ENCODE measurements around the gene ZSCAN32.
A peak's percentile ranks its signal among the peaks of the same experiment; 100 is the strongest.

ZSCAN32 gene

GRCh38 chr16:3400779-3401688 lies at the start of gene ZSCAN32, which contains the start of gene ZNF174:
Gene ZSCAN32 (minus strand): TSS chr16:3401004. CDS start chr16:3397557, 3,447 bp downstream.
Gene ZNF174 (plus strand): TSS chr16:3401215. CDS start chr16:3402005, 790 bp downstream.
- DNase-seq (ENCODE audit: low spot score): peak; percentile 98

- DNase-seq (ENCODE audit: low spot score): no peak
Observed at GRCh38 chr16:3444032-3444388, 43.2 kb upstream of the ZSCAN32 start.

- DNase-seq (ENCODE audit: low spot score): peak; percentile 94
Observed at GRCh38 chr16:3443108-3444031, 42.6 kb upstream of the ZSCAN32 start, which contains the start of the genes NAA60 and ZNF597. Gene NAA60 (plus strand): TSS chr16:3443680. CDS start chr16:3476228, 32,548 bp downstream. Gene ZNF597 (minus strand): TSS chr16:3443504. CDS start chr16:3443153, 351 bp downstream.

GRCh38 chr16:3439637-3440036 lies 38.8 kb upstream of the ZSCAN32 start:
- no peak for DNase-seq (ENCODE audit: low spot score)

GRCh38 chr16:3434373-3434772 lies 33.6 kb upstream of the ZSCAN32 start:
- DNase-seq (ENCODE audit: low spot score): no peak

GRCh38 chr16:3431779-3432219 lies 31.0 kb upstream of the ZSCAN32 start:
- DNase-seq (ENCODE audit: low spot score): no peak

- no peak for DNase-seq (ENCODE audit: low spot score)
Observed at GRCh38 chr16:3413730-3414379, 13.1 kb upstream of the ZSCAN32 start.

- no peak for DNase-seq (ENCODE audit: low spot score)
Observed at GRCh38 chr16:3408561-3409197, 7.9 kb upstream of the ZSCAN32 start.

GRCh38 chr16:3401719-3402397 lies 1.1 kb upstream of the ZSCAN32 start:
- no peak for DNase-seq (ENCODE audit: low spot score)

GRCh38 chr16:3400446-3400778 lies 392 bp downstream of the ZSCAN32 start:
- no peak for DNase-seq (ENCODE audit: low spot score)

- DNase-seq (ENCODE audit: low spot score): no peak
Observed at GRCh38 chr16:3389663-3390338, 11.0 kb downstream of the ZSCAN32 start.

- DNase-seq (ENCODE audit: low spot score): no peak
Observed at GRCh38 chr16:3388325-3388724, 12.5 kb downstream of the ZSCAN32 start.

- DNase-seq (ENCODE audit: low spot score): no peak
Observed at GRCh38 chr16:3383045-3383448, 17.8 kb downstream of the ZSCAN32 start.

- DNase-seq (ENCODE audit: low spot score): no peak
Observed at GRCh38 chr16:3377917-3378316, 22.9 kb downstream of the ZSCAN32 start.

GRCh38 chr16:3375680-3376079 lies 25.1 kb downstream of the ZSCAN32 start:
- DNase-seq (ENCODE audit: low spot score): no peak

GRCh38 chr16:3369073-3369472 lies 31.7 kb downstream of the ZSCAN32 start:
- DNase-seq (ENCODE audit: low spot score): no peak

- peak; percentile 94 for DNase-seq (ENCODE audit: low spot score)
Observed at GRCh38 chr16:3364774-3365427, 35.9 kb downstream of the ZSCAN32 start.

GRCh38 chr16:3363793-3364192 lies 37.0 kb downstream of the ZSCAN32 start:
- no peak for DNase-seq (ENCODE audit: low spot score)

GRCh38 chr16:3362931-3363330 lies 37.9 kb downstream of the ZSCAN32 start:
- DNase-seq (ENCODE audit: low spot score): no peak

- no peak for DNase-seq (ENCODE audit: low spot score)
Observed at GRCh38 chr16:3358871-3359270, 41.9 kb downstream of the ZSCAN32 start.

Data from pons (tissue), 1 donor.